Parathyroid adenoma (tissue), 2 donors: Measurements from ENCODE around the gene CNOT6L.

Source experiments
- H2AFZ ChIP-seq: fragments of 300-600 bp; sonication (generic); one replicate; pipeline ENCODE4 v1.7.0; 2017; ENCODE audit warnings: antibody characterized with exemption, mild to moderate bottlenecking
- H3K27ac ChIP-seq: fragments of 300-600 bp; sonication (generic); one replicate; pipeline ENCODE4 v1.7.0; 2017
- H3K27me3 ChIP-seq: fragments of 300-600 bp; sonication (generic); one replicate; pipeline ENCODE4 v1.7.0; 2017; ENCODE audit warnings: low read length; ENCODE audit not compliant: control insufficient read depth, insufficient read depth
- H3K36me3 ChIP-seq: fragments of 300-600 bp; sonication (generic); one replicate; pipeline ENCODE4 v1.7.0; 2017; ENCODE audit warnings: low read length; ENCODE audit not compliant: control insufficient read depth, insufficient read depth
- H3K4me1 ChIP-seq: fragments of 300-600 bp; sonication (generic); one replicate; pipeline ENCODE4 v1.7.0; 2017; ENCODE audit warnings: control low read depth
- H3K4me2 ChIP-seq: fragments of 300-600 bp; sonication (generic); one replicate; pipeline ENCODE4 v1.7.0; 2017; ENCODE audit warnings: low read length
- H3K4me3 ChIP-seq: fragments of 300-600 bp; sonication (generic); one replicate; pipeline ENCODE4 v1.7.0; 2017; ENCODE audit warnings: low read depth, low read length
- H3K79me2 ChIP-seq: fragments of 300-600 bp; sonication (generic); one replicate; pipeline ENCODE4 v1.7.0; 2017; ENCODE audit warnings: control low read depth
- H3K9ac ChIP-seq: fragments of 300-600 bp; sonication (generic); one replicate; pipeline ENCODE4 v1.7.0; 2017; ENCODE audit warnings: mild to moderate bottlenecking
- H3K9me3 ChIP-seq: fragments of 300-600 bp; sonication (generic); one replicate; pipeline ENCODE4 v1.7.0; 2017; ENCODE audit warnings: low read length; ENCODE audit not compliant: control insufficient read depth
- CTCF ChIP-seq: fragments of 300-600 bp; sonication (generic); IDR thresholded peaks from one replicate; pipeline ENCODE4 v1.7.0; 2017; ENCODE audit warnings: antibody characterized with exemption, mild to moderate bottlenecking
- donor health status: primary hyperparathyroidism.

CNOT6L gene

GRCh38 chr4:77695774-77696173 lies 123.4 kb downstream of the CNOT6L start:
- Histone ChIP-seq H3K27me3 (no peaks in the 10 kb centered on the region), H3K9me3 (no peaks in the 10 kb centered on the region), H3K4me3 (no peak overlapping the region), H2AFZ (no peak overlapping the region), H3K4me1 (no peaks in the 10 kb centered on the region), H3K36me3 (no peaks in the 10 kb centered on the region), H3K9ac (no peak overlapping the region), H3K79me2 (no peaks in the 10 kb centered on the region), H3K27ac (no peak overlapping the region), H3K4me2 (no peak overlapping the region)
- no peak for TF ChIP-seq CTCF

GRCh38 chr4:77692847-77693432 lies 126.2 kb downstream of the CNOT6L start:
- Histone ChIP-seq H3K36me3 (no peaks in the 10 kb centered on the region), H2AFZ (no peak overlapping the region)

GRCh38 chr4:77681792-77682191 lies 137.4 kb downstream of the CNOT6L start:
- TF ChIP-seq CTCF: no peak
- no peaks in the 10 kb centered on the region for H3K36me3 ChIP-seq

More at GRCh38 chr4:77692847-77693432, 126.2 kb downstream of the CNOT6L start:
- H3K4me3 ChIP-seq: no peak overlapping the region
- no peak for TF ChIP-seq CTCF
- H3K4me2 ChIP-seq: no peak overlapping the region
- no peaks in the 10 kb centered on the region for H3K4me1 ChIP-seq
- H3K79me2 ChIP-seq: no peaks in the 10 kb centered on the region
- no peaks in the 10 kb centered on the region for H3K9me3 ChIP-seq
- H3K27me3 ChIP-seq: no peaks in the 10 kb centered on the region
- no peak overlapping the region for H3K9ac ChIP-seq
- no peak overlapping the region for H3K27ac ChIP-seq

GRCh38 chr4:77676842-77677241 lies 142.3 kb downstream of the CNOT6L start:
- Histone ChIP-seq H3K27ac (no peak overlapping the region), H3K4me3 (no peak overlapping the region), H3K9ac (no peak overlapping the region), H3K4me1 (no peaks in the 10 kb centered on the region), H2AFZ (no peak overlapping the region), H3K9me3 (no peaks in the 10 kb centered on the region), H3K4me2 (no peak overlapping the region), H3K27me3 (no peaks in the 10 kb centered on the region), H3K79me2 (no peaks in the 10 kb centered on the region), H3K36me3 (no peaks in the 10 kb centered on the region)
- TF ChIP-seq CTCF: no peak

More at GRCh38 chr4:77681792-77682191, 137.4 kb downstream of the CNOT6L start:
- H3K4me1 ChIP-seq: no peaks in the 10 kb centered on the region
- H3K79me2 ChIP-seq: no peaks in the 10 kb centered on the region
- no peak overlapping the region for H3K4me3 ChIP-seq
- no peak overlapping the region for H3K9ac ChIP-seq
- no peak overlapping the region for H2AFZ ChIP-seq
- H3K27me3 ChIP-seq: no peaks in the 10 kb centered on the region
- no peaks in the 10 kb centered on the region for H3K9me3 ChIP-seq
- H3K4me2 ChIP-seq: no peak overlapping the region
- H3K27ac ChIP-seq: no peak overlapping the region

GRCh38 chr4:77671051-77671450 lies 148.1 kb downstream of the CNOT6L start:
- Histone ChIP-seq H3K4me3 (no peak overlapping the region), H3K4me2 (no peak overlapping the region), H3K79me2 (no peaks in the 10 kb centered on the region), H3K9me3 (no peaks in the 10 kb centered on the region), H3K27ac (no peak overlapping the region), H3K9ac (no peak overlapping the region), H3K4me1 (no peaks in the 10 kb centered on the region), H3K36me3 (no peaks in the 10 kb centered on the region), H2AFZ (no peak overlapping the region), H3K27me3 (no peaks in the 10 kb centered on the region)
- no peak for TF ChIP-seq CTCF
